K562 (cell line): ENCODE data around the gene INCA1. TPM values are rescaled to one million over a fixed set of nuclear protein-coding genes. Genes with fewer than 3 reads are reported as not detected.

ENCODE experiments used
- BRF1 ChIP-seq: IDR thresholded peaks from 3 replicates; pipeline ENCODE4 v1.6.1; 2011; ENCODE audit warnings: borderline replicate concordance, mild to moderate bottlenecking; ENCODE audit not compliant: insufficient read length; ENCODE audit errors: extremely low read depth
- CAMTA2 ChIP-seq: fragments of 250-450 bp; sonication (Bioruptor Pico); conservative IDR thresholded peaks from 2 replicates; pipeline ENCODE4 v1.5.1; 2022
- CBFA2T3 ChIP-seq: fragments of 450-650 bp; IDR thresholded peaks from 2 replicates; pipeline ENCODE4 v1.6.1; 2017
- HES1 ChIP-seq: fragments of 450-650 bp; IDR thresholded peaks from 2 replicates; pipeline ENCODE4 v1.6.1; 2016; ENCODE audit warnings: low read depth, mild to moderate bottlenecking, moderate library complexity
- KLF16 ChIP-seq: IDR thresholded peaks from 2 replicates; pipeline ENCODE4 v1.6.1; 2016; ENCODE audit warnings: antibody characterized with exemption
- MTF1 ChIP-seq: fragments of 250-450 bp; sonication (Bioruptor Pico); IDR thresholded peaks from 2 replicates; pipeline ENCODE4 v1.9.0; 2021; ENCODE audit warnings: moderate library complexity, mild to moderate bottlenecking, inconsistent platforms, borderline replicate concordance
- NCOR1 ChIP-seq: fragments of 450-650 bp; IDR thresholded peaks from 2 replicates; pipeline ENCODE4 v1.6.1; 2016; ENCODE audit warnings: mild to moderate bottlenecking, moderate library complexity
- OTX1 ChIP-seq: fragments of 450-650 bp; formaldehyde crosslinking; IDR thresholded peaks from 2 replicates; pipeline ENCODE4 v1.4.0; 2022; ENCODE audit warnings: mild to moderate bottlenecking
- POLR3G ChIP-seq: IDR thresholded peaks from 2 replicates; pipeline ENCODE4 v1.6.1; 2011; ENCODE audit not compliant: insufficient read length, insufficient replicate concordance; ENCODE audit errors: extremely low read depth
- TCF3 ChIP-seq: sonication (generic); formaldehyde crosslinking; IDR thresholded peaks from 2 replicates; pipeline ENCODE4 v1.4.0; 2020; ENCODE audit warnings: mild to moderate bottlenecking, missing genetic modification reagents
- TEAD4 ChIP-seq, 2 experiments: sonication (generic) in 1 of 2; formaldehyde crosslinking in 1 of 2; IDR thresholded peaks; 2 replicates each; pipeline versions ENCODE4 v1.6.1 to v1.8.0; 2012 to 2022; ENCODE audit warnings: borderline replicate concordance in 1 of 2, inconsistent platforms in 1 of 2, low read length in 1 of 2, mild to moderate bottlenecking in 1 of 2, missing genetic modification reagents in 1 of 2
- WHSC1 ChIP-seq: IDR thresholded peaks from one replicate; pipeline ENCODE4 v1.6.1; 2012; ENCODE audit warnings: low read length, control low read depth, inconsistent platforms
- polyA plus RNA-seq, 8 experiments: library from polyadenylated mRNA; depleted of rRNA in 4 of 8; stranded (reverse) in 5 of 8; unstranded in 3 of 8; fragments of >200 nt; fragmentation: Nextera tagmentation in 2 of 8; fragmentation: Illumina TruSeq in 1 of 8; extraction: Ambion mirVana in 2 of 8; extraction: Trizol in 1 of 8; gene quantifications; 2 replicates each; pipeline versions ENCODE4 v1.2.1 to v1.2.3, GENCODE V29; 2011 to 2014; ENCODE audit warnings: inconsistent platforms in 1 of 8, missing spikeins in 1 of 8
- total RNA-seq, 7 experiments: library from RNA; depleted of rRNA in 6 of 7; stranded (reverse); fragments of >200 nt in 6 of 7; fragmentation: Illumina TruSeq in 2 of 7; extraction: Trizol in 2 of 7; gene quantifications; 2 replicates each; pipeline versions ENCODE4 v1.2.1 to v1.2.3, GENCODE V29; 2011 to 2021; ENCODE audit warnings: low replicate concordance in 1 of 7
- TF ChIP-seq, protein P1 (sequence below): fragments of 450-650 bp; formaldehyde crosslinking; conservative IDR thresholded peaks from 2 replicates; pipeline ENCODE4 v1.4.0; 2022; ENCODE audit warnings: mild to moderate bottlenecking, missing genetic modification characterization
- TF ChIP-seq, protein P2 (sequence below), 2 experiments: fragments of 450-650 bp in 1 of 2; sonication (generic) in 1 of 2; formaldehyde crosslinking in 1 of 2; IDR thresholded peaks; 2 replicates each; pipeline versions ENCODE4 v1.7.1 to v1.9.0; 2016 to 2022; ENCODE audit warnings: inconsistent platforms in 1 of 2, mild to moderate bottlenecking in 1 of 2, missing genetic modification reagents in 1 of 2

The INCA1 gene
- total and polyA plus RNA-seq, 9 of the 15 experiments (the other 6 are each of a cell fraction or from before 2014, with no cell fraction given) = 0.08 to 0.50 (median 0.13) TPM; not detected in 4

DNA sequence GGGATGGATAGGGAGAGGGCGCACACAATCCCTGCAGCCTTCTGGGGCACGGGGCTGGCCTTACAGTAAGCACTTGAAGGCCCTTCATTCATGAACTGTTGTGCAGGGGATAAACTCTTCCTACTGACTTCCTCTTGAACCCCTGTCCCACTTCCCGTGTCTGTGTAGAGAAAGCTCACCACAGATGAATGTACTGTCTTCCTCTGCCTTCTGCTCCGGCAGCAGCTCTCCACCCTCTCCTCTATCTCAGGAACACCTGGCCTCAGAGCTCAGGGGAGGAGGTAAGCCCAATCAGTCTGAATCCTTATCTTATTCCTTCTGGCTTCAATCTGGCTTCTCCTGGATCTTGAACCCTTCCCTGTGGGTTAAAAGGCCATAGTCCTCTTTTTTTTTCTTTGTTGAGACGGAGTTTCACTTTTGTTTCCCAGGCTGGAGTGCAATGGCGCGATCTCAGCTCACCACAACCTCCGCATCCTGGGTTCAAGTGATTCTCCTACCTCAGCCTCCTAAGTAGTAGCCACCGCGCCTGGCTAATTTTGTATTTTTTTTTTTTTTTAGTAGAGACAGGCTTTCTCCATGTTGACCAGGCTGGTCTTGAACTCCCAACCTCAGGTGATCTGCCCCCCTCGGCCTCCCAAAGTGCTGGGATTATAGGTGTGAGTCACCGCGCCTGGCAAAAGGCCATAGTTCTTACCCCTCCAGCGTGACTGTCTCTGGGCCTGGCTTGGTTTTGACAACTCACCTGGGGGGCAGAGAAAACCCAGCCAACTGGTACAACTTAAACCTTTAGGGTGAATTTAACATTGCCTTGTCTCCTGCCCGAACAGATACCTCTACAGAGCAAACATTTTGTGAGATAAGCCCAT, 45.1 kb upstream of the INCA1 start (continued):
- peak; percentile 73 for TF ChIP-seq TCF3
- TF ChIP-seq, protein P1, sequence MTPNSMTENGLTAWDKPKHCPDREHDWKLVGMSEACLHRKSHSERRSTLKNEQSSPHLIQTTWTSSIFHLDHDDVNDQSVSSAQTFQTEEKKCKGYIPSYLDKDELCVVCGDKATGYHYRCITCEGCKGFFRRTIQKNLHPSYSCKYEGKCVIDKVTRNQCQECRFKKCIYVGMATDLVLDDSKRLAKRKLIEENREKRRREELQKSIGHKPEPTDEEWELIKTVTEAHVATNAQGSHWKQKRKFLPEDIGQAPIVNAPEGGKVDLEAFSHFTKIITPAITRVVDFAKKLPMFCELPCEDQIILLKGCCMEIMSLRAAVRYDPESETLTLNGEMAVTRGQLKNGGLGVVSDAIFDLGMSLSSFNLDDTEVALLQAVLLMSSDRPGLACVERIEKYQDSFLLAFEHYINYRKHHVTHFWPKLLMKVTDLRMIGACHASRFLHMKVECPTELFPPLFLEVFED = no peak
- TF ChIP-seq MTF1 = no peak
- TF ChIP-seq CBFA2T3 = peak; percentile 87
- TF ChIP-seq WHSC1 = no peak
- no peak for TF ChIP-seq CAMTA2 (CRISPR knock-in tag)
- no peak for TF ChIP-seq HES1
- peak; percentile 42; the same call in 1 of the 2 replicates for TF ChIP-seq TEAD4 (IDR thresholded peaks at IDR 0.05; ENCODE audit: low read length)
- no peak for TF ChIP-seq TEAD4 (CRISPR knock-in tag; IDR thresholded peaks at IDR 0.05; ENCODE audit: borderline replicate concordance)
- TF ChIP-seq, protein P2, sequence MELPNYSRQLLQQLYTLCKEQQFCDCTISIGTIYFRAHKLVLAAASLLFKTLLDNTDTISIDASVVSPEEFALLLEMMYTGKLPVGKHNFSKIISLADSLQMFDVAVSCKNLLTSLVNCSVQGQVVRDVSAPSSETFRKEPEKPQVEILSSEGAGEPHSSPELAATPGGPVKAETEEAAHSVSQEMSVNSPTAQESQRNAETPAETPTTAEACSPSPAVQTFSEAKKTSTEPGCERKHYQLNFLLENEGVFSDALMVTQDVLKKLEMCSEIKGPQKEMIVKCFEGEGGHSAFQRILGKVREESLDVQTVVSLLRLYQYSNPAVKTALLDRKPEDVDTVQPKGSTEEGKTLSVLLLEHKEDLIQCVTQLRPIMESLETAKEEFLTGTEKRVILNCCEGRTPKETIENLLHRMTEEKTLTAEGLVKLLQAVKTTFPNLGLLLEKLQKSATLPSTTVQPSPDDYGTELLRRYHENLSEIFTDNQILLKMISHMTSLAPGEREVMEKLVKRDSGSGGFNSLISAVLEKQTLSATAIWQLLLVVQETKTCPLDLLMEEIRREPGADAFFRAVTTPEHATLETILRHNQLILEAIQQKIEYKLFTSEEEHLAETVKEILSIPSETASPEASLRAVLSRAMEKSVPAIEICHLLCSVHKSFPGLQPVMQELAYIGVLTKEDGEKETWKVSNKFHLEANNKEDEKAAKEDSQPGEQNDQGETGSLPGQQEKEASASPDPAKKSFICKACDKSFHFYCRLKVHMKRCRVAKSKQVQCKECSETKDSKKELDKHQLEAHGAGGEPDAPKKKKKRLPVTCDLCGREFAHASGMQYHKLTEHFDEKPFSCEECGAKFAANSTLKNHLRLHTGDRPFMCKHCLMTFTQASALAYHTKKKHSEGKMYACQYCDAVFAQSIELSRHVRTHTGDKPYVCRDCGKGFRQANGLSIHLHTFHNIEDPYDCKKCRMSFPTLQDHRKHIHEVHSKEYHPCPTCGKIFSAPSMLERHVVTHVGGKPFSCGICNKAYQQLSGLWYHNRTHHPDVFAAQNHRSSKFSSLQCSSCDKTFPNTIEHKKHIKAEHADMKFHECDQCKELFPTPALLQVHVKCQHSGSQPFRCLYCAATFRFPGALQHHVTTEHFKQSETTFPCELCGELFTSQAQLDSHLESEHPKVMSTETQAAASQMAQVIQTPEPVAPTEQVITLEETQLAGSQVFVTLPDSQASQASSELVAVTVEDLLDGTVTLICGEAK (IDR thresholded peaks at IDR 0.05) = peak; percentile 66
- TF ChIP-seq, protein P2 (CRISPR knock-in tag; IDR thresholded peaks at IDR 0.05) = no peak
- peak; percentile 48; the same call in 1 of the 2 replicates for TF ChIP-seq NCOR1
- TF ChIP-seq POLR3G = no peak
- TF ChIP-seq KLF16 = 0 out of 2 replicates have a peak, but pooled peaks have one; percentile 16
- no peak for TF ChIP-seq BRF1
- TF ChIP-seq OTX1 (CRISPR knock-in tag) = no peak
